NT2/D1 (cell line): ENCODE data around the gene SMIM12.

Source experiments
- SUZ12 ChIP-seq: IDR thresholded peaks from 2 replicates; pipeline ENCODE4 v1.6.1; 2011; ENCODE audit not compliant: insufficient read length, insufficient read depth; ENCODE audit errors: extremely low read depth
- YY1 ChIP-seq: IDR thresholded peaks from 2 replicates; pipeline ENCODE4 v1.6.1; 2011; ENCODE audit not compliant: insufficient read length, insufficient read depth

- TF ChIP-seq SUZ12, result no peak
- no peak for TF ChIP-seq YY1
These were observed 30.9 kb downstream of the SMIM12 start for GRCh38 chr1:34828611-34829010.
